SK-N-SH treated with all-trans-retinoic acid at 6 μM for 48 hours (cell line): ENCODE measurements around the gene NECAB3.

Experiments
- ATAC-seq: fragments of 200-7000 bp; cut with Tn5 transposase; 3 replicates; pipeline ENCODE4 v1.9.1; 2020; ENCODE audit warnings: mild to moderate bottlenecking, moderate library complexity
- ARNTL ChIP-seq: fragments of 450-650 bp; formaldehyde crosslinking; IDR thresholded peaks from 2 replicates; pipeline ENCODE4 v1.5.0; 2020; ENCODE audit warnings: low read depth, mild to moderate bottlenecking, moderate library complexity, borderline replicate concordance
- BACH2 ChIP-seq: fragments of 250-450 bp; sonication (Bioruptor Pico); IDR thresholded peaks from 2 replicates; pipeline ENCODE4 v1.9.0; 2021; ENCODE audit warnings: mild to moderate bottlenecking, borderline replicate concordance
- CSDC2 ChIP-seq: fragments of 250-450 bp; sonication (Bioruptor Pico); IDR thresholded peaks from 2 replicates; pipeline ENCODE4 v1.5.0; 2020; ENCODE audit warnings: mild to moderate bottlenecking, moderate library complexity
- ESRRG ChIP-seq: fragments of 250-450 bp; sonication (Bioruptor Pico); IDR thresholded peaks from 2 replicates; pipeline ENCODE4 v1.6.1; 2021; ENCODE audit warnings: mild to moderate bottlenecking
- OSR1 ChIP-seq: fragments of 250-450 bp; sonication (Bioruptor Pico); IDR thresholded peaks from 2 replicates; pipeline ENCODE4 v1.8.0; 2022; ENCODE audit warnings: moderate library complexity, mild to moderate bottlenecking, inconsistent platforms
- PPARA ChIP-seq: fragments of 250-450 bp; sonication (Bioruptor Pico); IDR thresholded peaks from 2 replicates; pipeline ENCODE4 v1.5.0; 2020; ENCODE audit warnings: mild to moderate bottlenecking, borderline replicate concordance
- TOX ChIP-seq: fragments of 250-450 bp; sonication (Bioruptor Pico); IDR thresholded peaks from 2 replicates; pipeline ENCODE4 v1.8.0; 2021; ENCODE audit warnings: mild to moderate bottlenecking, moderate library complexity, borderline replicate concordance
- ZC3H10 ChIP-seq: fragments of 250-450 bp; sonication (Bioruptor Pico); IDR thresholded peaks from 2 replicates; pipeline ENCODE4 v1.5.1; 2021; ENCODE audit warnings: mild to moderate bottlenecking, moderate library complexity
- ZFP3 ChIP-seq: fragments of 250-450 bp; sonication (Bioruptor Pico); IDR thresholded peaks from 2 replicates; pipeline ENCODE4 v1.5.0; 2020; ENCODE audit warnings: mild to moderate bottlenecking, moderate library complexity
- ZFP30 ChIP-seq: fragments of 450-650 bp; formaldehyde crosslinking; IDR thresholded peaks from 2 replicates; pipeline ENCODE4 v1.5.0; 2022; ENCODE audit warnings: mild to moderate bottlenecking, moderate library complexity
- ZNF565 ChIP-seq: fragments of 450-650 bp; formaldehyde crosslinking; conservative IDR thresholded peaks from 2 replicates; pipeline ENCODE4 v1.5.0; 2020; ENCODE audit warnings: low read depth, mild to moderate bottlenecking, moderate library complexity
- ZNF70 ChIP-seq: fragments of 450-650 bp; formaldehyde crosslinking; IDR thresholded peaks from 2 replicates; pipeline ENCODE4 v1.5.0; 2020; ENCODE audit warnings: mild to moderate bottlenecking, moderate library complexity
- ZNF8 ChIP-seq: fragments of 450-650 bp; formaldehyde crosslinking; IDR thresholded peaks from 2 replicates; pipeline ENCODE4 v1.5.0; 2020; ENCODE audit warnings: mild to moderate bottlenecking, moderate library complexity
- TF ChIP-seq, protein P1 (sequence below): fragments of 250-450 bp; sonication (Bioruptor Pico); IDR thresholded peaks from 2 replicates; pipeline ENCODE4 v1.5.1; 2020; ENCODE audit warnings: low read depth, mild to moderate bottlenecking, moderate library complexity
- TF ChIP-seq, protein P2 (sequence below): fragments of 250-450 bp; sonication (Bioruptor Pico); IDR thresholded peaks from 2 replicates; pipeline ENCODE4 v1.8.0; 2021; ENCODE audit warnings: low read depth, mild to moderate bottlenecking, moderate library complexity, borderline replicate concordance
- TF ChIP-seq, protein P3 (sequence below): fragments of 250-450 bp; sonication (Bioruptor Pico); IDR thresholded peaks from 2 replicates; pipeline ENCODE4 v1.5.0; 2020; ENCODE audit warnings: mild to moderate bottlenecking, moderate library complexity

The NECAB3 gene

DNA sequence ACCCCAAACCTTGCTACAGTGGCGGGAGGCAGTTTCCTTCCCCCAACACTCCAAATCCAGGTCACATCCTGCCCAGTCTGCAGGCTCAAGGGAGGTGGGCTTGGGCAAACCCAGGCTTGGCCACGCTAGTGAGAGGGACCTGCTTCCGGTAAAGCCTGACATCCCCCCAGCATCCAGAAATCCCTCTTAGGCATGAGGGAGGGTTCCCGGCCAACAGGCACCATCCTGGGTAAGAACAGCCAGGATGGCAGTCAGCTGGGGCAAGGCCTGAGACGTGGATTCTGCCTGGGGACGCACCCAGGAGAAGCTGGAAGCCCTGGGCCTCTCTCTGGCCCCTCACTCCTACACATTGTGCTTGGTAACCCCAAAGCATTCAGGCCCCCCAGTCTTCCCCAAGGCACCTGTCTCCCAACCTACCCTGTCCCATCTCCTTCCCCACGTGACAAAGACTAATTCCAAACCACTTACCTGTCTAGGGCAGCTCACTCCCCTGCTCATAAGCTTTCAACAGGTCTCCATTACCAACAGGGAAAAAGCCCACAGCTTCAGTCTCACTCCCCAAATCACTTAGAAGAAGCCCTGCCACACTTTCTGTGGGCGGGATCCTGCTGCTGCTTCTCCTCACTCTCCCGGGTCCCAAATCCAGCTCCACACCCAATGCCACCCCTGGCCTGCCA lies 10.0 kb downstream of the NECAB3 start:
- TF ChIP-seq ZC3H10 (CRISPR knock-in tag) (no peak), ZFP30 (CRISPR knock-in tag) (no peak), ZNF565 (CRISPR knock-in tag) (no peak), OSR1 (CRISPR knock-in tag) (no peak), ZFP3 (CRISPR knock-in tag) (no peak), ARNTL (no peak), ESRRG (CRISPR knock-in tag) (no peak), BACH2 (CRISPR knock-in tag) (no peak), ZNF70 (no peak), TOX (CRISPR knock-in tag) (no peak), PPARA (CRISPR knock-in tag) (no peak), ZNF8 (CRISPR knock-in tag) (no peak)
- TF ChIP-seq, protein P1, sequence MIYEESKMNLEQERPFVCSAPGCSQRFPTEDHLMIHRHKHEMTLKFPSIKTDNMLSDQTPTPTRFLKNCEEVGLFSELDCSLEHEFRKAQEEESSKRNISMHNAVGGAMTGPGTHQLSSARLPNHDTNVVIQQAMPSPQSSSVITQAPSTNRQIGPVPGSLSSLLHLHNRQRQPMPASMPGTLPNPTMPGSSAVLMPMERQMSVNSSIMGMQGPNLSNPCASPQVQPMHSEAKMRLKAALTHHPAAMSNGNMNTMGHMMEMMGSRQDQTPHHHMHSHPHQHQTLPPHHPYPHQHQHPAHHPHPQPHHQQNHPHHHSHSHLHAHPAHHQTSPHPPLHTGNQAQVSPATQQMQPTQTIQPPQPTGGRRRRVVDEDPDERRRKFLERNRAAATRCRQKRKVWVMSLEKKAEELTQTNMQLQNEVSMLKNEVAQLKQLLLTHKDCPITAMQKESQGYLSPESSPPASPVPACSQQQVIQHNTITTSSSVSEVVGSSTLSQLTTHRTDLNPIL = no peak
- TF ChIP-seq, protein P2, sequence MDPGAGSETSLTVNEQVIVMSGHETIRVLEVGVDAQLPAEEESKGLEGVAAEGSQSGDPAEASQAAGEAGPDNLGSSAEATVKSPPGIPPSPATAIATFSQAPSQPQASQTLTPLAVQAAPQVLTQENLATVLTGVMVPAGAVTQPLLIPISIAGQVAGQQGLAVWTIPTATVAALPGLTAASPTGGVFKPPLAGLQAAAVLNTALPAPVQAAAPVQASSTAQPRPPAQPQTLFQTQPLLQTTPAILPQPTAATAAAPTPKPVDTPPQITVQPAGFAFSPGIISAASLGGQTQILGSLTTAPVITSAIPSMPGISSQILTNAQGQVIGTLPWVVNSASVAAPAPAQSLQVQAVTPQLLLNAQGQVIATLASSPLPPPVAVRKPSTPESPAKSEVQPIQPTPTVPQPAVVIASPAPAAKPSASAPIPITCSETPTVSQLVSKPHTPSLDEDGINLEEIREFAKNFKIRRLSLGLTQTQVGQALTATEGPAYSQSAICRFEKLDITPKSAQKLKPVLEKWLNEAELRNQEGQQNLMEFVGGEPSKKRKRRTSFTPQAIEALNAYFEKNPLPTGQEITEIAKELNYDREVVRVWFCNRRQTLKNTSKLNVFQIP (CRISPR knock-in tag) = no peak
- TF ChIP-seq, protein P3, sequence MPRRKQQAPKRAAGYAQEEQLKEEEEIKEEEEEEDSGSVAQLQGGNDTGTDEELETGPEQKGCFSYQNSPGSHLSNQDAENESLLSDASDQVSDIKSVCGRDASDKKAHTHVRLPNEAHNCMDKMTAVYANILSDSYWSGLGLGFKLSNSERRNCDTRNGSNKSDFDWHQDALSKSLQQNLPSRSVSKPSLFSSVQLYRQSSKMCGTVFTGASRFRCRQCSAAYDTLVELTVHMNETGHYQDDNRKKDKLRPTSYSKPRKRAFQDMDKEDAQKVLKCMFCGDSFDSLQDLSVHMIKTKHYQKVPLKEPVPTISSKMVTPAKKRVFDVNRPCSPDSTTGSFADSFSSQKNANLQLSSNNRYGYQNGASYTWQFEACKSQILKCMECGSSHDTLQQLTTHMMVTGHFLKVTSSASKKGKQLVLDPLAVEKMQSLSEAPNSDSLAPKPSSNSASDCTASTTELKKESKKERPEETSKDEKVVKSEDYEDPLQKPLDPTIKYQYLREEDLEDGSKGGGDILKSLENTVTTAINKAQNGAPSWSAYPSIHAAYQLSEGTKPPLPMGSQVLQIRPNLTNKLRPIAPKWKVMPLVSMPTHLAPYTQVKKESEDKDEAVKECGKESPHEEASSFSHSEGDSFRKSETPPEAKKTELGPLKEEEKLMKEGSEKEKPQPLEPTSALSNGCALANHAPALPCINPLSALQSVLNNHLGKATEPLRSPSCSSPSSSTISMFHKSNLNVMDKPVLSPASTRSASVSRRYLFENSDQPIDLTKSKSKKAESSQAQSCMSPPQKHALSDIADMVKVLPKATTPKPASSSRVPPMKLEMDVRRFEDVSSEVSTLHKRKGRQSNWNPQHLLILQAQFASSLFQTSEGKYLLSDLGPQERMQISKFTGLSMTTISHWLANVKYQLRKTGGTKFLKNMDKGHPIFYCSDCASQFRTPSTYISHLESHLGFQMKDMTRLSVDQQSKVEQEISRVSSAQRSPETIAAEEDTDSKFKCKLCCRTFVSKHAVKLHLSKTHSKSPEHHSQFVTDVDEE (CRISPR knock-in tag) = no peak
- no peak for ATAC-seq

DNA sequence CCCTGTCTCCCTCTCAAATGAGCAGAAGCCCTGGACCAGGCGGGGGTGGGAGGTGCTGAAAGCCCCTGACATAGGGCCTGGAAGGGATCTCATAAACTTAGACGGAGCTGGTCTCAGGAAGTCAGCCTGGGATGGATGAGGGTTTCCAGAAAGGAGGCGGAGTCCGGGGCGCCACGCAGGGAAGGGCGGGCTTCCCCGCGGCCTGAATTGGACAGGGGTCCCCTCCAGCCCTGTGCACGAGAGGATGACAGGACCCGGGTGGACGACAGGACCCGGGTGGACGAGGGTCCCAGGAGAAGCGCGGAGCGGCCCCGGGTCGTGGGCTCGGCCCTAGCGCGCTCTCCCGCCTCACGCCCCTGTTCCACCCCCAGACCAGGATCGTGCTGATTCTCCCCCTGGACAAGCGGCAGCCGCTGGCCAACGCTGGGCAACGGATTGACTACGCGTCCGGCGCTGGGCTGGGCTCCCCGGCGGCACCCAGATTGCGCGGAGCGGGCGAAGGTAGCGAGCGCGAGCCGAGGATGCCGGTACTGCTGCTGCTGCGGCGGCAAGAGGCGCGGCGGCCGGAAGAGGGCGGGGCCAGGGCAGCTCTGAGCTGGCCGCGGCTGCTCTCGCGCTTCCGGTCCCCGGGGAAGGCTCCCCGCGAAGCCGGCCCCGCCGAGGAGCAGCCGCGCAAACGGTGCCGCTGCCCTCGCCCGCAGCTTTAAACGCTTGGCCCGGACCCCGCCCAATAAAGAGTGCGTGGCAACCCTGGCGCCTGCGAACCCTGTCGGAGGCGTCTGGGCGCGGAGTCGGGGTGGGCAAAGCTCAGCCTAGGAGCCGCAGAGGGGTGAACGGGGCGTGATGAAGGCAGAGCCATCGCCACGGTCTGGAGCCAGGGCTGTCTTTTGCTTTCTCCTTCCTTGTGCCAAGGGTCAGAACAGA lies 10.8 kb downstream of the NECAB3 start:
- ATAC-seq = peak; percentile 82
- TF ChIP-seq, protein P3 (CRISPR knock-in tag) = 0 out of 2 replicates have a peak, but pooled peaks have one; percentile 22
- TF ChIP-seq CSDC2 (CRISPR knock-in tag) = no peak
- TF ChIP-seq, all 23 proteins: peak for 1

DNA sequence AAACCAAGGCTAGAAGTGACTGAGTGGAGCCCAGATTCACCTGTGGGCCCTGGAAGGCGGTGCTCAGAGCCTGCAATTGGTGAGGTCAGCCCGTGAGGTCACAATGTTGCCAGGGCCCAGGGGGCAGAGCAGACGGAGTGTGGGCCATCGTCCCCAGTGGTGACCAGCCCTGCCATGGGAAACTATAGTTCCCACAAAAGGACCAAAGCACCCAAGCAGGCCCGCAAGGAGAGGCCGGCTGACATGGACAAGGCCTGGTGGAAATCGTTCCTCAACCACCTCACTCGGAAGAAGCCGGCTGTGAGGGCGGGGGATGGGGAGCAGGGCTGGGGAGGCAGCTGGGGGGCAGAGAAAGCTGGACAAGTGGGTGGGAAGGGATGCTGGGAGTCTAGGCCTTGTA lies 12.1 kb downstream of the NECAB3 start, which contains the start of gene C20orf144:
C20orf144 (plus strand) TSS at position 156 of the 400 bp plus-strand sequence; CDS start at position 175, 19 bp downstream.
- TF ChIP-seq, protein P1 = no peak
- TF ChIP-seq, protein P2 (CRISPR knock-in tag) = no peak
- TF ChIP-seq, protein P3 (CRISPR knock-in tag) = no peak
- TF ChIP-seq BACH2 (CRISPR knock-in tag) = no peak
- TF ChIP-seq ZFP30 (CRISPR knock-in tag) = no peak
- no peak for TF ChIP-seq ZNF70
- no peak for TF ChIP-seq ZNF8 (CRISPR knock-in tag)
- TF ChIP-seq, all 23 proteins: peak for 0
- ATAC-seq = no peak
